Activated naive CD4-positive, alpha-beta T cell treated with anti-CD3 and anti-CD28 coated beads, Interleukin-2, amount 50 U/mL, for 16 hours (primary cell): ENCODE data around the gene PET117.
"Not testable (repeated sequence)": the region's sequence is repeated elsewhere in the genome, so short reads cannot be mapped to it uniquely, and the experiment has no call there.

Source experiments
- DNase-seq: peaks from one replicate; pipeline ENCODE4 v3.0.0-alpha.2; 2020

PET117 gene

DNA sequence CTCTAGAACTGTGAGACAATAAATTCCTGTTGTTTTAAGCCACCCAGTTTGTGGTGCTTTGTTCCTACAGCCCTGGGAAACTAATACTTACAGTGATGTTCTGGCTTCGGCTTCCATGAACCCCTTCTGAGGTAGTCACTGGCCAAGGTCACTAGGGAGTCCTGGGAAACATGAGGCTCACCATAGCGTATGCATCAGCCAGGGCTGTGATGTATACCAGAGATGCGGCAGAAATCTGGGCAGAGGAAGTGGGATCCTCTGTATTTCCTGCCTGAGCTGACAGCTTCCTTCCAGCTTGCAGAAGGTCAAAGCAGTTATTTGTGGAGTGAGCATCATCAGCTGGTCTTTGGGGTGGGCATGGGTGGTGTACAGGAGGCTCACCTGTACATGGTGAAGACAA is 27.9 kb downstream of the PET117 start:
- no peak for DNase-seq

DNA sequence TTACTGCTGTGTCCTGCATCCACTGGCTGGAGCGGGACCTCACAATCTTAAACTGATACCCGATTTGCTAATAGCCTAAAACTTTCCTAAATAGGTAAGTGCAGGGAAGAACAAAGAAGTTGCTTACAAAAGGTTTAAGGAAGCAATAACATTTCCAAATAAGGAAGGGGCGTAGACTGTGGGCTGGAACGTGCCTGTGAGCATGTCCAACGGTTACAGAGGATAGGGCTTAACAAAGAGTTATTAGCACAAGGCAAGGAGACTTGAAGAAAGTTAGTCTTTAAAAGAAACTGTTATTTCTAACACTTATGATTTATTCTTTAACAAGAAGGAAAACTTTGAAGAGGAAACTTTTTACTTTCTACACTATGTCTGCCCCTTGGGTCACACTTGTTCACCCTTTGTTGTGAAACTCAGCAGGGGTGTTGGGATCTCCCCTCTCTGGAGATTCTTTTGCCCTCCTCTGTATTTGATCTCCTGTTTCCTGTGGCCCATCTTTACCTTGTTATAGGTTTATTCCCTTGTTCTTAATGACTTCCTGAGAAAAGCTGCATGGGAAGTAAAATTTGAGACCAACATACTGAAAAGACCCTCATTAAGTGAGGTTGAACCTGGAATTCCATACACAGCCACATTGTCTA is 28.7 kb downstream of the PET117 start:
- DNase-seq: no peak

DNA sequence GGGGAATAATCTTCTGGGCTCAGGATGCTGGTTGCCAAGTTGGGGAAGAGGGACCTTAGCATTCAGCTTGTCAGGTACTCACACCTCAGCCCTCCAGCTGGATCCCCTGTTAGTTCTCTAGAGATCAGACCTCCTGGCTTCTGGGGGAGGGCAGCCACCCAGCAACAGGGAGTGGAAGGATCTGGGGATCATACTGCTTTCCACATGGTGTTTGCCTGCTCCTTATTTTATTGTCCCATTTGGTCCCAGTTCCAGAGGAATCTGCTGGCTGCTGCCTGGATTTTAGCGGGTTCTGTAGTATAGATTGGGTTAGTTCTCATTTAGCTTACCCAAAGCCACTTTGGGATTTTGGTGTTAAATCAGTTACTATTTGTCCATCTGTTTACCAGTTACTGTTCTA is 29.3 kb downstream of the PET117 start:
- DNase-seq: no peak

DNA sequence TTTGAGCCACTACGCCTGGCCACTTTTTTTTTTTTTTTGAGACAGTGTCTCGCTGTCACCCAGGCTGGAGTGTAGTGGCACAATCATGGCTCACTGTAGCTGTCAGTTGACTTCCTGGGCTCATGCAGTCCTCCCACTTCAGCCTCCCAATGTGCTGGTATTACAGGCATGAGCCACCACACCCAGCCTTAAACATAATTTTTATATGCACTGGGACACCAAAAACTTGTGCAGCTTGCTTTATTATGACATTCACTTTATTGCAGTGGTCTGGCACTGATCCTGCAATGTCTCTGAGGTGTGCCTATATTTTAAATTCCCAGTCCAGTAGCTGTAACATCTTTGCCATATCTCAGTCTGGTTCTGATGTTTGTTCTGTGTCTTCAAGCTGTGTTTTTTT is 34.7 kb downstream of the PET117 start:
- DNase-seq: no peak

DNA sequence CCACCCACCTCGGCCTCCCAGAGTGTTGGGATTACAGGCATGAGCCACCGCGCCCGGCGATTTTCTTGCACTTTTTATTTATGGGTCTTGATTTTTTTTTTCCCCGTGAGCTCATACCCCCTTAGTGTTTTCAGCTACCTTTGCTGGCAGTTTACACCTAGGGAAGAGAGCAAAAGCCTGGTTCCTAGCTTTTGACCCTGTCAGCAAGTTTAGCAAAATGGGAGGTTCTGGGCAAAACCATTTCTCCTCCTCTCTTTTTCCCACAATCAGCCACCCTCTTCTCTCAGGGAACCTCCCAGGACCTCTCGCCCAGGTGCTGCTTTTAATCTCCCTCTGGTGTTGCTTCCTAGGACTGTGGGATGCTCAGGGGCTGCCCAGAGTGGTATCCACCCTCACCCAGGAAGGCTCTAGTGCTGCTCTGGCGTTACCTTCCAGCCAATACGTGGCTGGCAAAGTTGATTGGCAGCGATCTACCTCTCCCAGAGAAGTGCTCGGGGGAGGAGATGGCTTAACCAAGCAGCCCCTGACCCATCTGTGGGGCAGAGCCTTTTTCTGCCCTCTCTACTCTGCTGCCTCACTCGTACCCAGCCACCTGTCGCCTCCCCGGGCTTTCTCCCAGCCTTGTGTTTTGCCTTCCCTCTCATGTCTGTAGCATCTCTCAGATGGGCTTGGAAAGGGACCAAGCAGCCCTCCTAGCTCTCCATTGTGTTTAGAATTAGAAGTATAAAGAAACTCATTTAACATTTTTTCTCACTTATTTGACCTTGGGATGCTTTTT is 37.4 kb downstream of the PET117 start:
- no peak for DNase-seq

DNA sequence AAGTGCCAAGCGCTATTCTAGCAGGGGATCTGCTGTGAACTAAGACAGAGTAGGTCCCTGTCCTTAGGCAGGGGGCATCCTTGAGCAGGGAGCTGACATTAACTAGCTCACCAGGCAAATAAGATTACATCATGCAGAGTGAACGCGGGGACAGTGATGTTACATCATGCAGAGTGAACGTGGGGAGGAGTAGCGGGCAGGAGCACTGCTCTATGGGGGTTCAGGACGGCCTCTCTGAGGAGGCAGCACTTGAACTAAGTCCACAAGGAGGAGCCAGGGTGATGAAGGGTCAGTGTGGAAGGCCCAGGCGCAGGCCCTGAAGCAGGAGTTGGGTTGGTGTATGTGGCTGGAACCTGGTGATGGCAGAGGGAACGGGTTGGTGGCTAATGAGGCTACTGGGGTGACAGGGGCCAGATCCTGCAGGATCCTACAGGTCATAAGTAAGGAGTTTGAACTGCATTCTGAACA is 38.7 kb downstream of the PET117 start:
- DNase-seq: no peak

DNA sequence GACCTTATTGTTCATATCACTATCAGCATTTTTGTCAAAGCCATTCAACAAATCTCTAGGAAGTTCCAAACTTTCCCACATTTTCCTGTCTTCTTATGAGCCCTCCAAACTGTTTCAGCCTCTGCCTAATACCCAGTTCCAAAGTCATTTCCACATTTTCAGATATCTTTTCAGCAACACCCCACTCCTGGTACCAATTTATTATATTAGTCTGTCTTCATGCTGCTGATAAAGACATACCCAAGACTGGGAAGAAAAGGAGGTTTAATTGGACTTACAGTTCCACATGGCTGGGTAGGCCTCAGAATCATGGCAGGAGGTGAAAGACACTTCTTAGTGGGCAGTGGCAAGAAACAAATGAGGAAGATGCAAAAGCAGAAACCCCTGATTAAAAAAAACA is 42.7 kb downstream of the PET117 start:
- not testable (repeated sequence) for DNase-seq

DNA sequence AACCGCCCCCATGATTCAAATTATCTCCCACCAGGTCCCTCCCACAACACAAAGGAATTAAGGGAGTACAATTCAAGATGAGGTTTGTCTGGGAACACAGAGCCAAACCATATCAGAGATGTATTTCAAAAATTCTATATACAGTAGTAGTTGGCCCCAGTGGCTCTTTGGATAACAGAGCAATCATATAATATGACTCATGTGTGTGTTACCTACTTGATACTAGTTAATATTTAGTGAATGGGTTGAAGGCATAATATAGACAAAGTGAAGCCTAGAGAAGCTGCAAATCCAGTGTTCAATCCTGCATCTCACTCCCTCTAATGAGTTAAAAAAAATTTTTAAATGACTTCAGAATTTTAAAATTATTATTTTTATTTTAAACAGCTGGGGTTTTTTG is 43.2 kb downstream of the PET117 start:
- DNase-seq: no peak

DNA sequence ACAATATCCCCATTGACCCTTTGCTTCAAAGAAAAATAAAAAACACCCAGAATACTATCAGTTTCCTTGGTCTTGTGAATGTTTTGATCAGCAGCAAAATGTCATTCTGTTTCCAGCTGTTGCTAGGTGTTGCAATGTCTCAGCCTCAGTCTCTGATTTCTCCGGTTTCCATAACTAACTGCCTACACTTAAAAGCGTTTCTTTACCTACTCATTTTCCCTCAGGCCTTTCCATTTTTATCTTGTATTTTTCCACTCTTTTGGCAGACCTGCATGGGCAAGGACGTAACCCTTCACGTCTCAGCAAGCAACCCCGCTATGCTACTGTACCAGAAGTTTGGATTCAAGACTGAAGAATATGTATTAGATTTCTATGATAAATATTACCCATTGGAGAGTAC is 49.4 kb downstream of the PET117 start:
- DNase-seq: no peak

DNA sequence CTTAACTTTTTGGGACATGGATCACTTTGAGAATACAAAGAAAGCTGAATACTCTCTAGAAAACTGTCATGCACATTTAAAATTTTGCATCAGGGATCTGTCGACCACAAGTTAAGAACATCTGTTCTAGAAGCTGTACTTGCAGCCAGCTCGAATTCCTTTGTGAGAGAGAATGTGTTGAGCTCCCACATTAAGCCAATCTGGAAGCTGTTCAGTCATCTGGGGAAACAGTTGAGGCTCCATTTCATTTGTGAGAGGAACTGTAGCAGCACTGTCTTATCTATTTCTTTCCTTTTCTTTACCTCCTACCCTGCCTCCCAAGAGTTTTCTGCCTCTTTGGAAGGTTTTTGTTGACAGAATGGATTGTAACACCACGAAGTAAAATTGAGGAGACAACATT is 50.8 kb downstream of the PET117 start:
- no peak for DNase-seq

DNA sequence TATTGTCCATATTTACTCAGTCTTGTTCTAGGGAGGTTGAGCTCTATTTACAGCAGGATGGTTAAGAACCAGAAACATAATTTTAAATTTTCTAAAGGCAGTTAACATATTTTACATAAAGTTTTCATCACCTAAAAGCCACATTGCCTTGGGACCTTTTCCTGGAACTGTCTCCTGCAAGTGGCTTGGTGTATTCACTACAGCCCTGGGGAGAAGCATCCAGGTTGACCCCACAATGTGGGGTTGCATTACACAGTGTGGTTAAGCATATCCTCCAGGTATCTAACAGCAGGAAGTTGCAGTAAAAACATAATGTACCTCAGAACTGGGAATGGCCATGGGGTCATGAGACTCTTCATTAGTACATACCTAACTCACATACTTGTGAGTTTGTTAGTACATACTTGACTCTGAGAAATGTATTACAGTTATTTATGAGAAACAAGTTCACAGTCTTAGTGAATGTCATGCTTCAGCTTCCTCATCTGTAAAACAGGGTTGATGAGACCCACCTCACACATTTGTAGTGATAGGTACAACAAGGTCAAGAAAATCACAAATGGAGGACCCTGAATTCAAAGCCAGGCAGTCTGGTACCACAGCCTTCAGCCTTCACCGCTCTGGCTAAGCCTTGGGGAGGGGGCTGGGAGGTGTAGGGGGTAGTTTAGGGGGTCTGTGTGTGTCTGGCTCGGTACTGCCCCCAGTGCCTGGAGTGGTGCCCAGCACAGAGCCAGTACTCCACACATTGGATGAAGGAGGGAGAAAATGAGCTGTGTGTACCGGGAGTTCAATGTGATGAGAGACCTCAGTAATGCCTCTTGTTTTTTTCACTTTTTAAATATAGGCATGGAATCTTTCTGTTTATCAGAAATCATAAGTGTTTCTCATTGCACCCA is 52.9 kb downstream of the PET117 start:
- DNase-seq: no peak

DNA sequence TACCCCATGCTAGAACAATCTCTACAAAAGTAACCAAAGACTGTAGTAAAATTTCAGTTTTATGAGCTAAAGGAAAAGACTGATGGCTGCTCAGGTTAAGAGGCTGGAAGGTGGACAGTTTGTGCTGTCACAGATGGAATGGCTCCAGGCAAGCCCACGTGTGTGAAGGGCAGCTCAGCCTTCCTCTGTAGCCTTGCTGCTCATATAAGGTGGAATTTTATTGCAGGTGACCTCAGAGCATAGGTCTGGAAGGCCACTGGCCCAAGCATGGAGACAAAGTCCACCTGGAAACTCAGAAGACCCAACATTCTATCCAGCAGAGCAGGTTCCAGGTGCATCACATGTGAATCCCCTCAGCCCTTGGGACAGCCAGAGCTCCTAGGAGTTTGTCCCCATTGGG is 53.6 kb downstream of the PET117 start:
- DNase-seq: no peak
